Prostate gland (tissue), 2 donors: ENCODE results near the gene AK8. TPM values are rescaled to one million over a fixed set of nuclear protein-coding genes. Genes with fewer than 3 reads are reported as not detected.

Experiments
- DNase-seq: peaks from one replicate; pipeline ENCODE4 v3.0.0-alpha.2; 2019; ENCODE audit warnings: low spot score
- H3K27ac ChIP-seq, 2 donors: fragments of 200-600 bp; sonication (generic); 2 replicates each; pipeline ENCODE4 v1.5.1; 2017 to 2019
- H3K27me3 ChIP-seq: fragments of 200-600 bp; sonication (generic); replicated peaks from 2 replicates; pipeline ENCODE4 v1.5.1; 2019; ENCODE audit not compliant: insufficient read depth
- H3K36me3 ChIP-seq, 2 donors: fragments of 200-600 bp; sonication (generic); 1 replicate in 1 of 2; 2 replicates in 1 of 2; pipeline versions ENCODE4 v1.5.1 to v1.8.1; 2017 to 2019
- H3K4me1 ChIP-seq: fragments of 200-600 bp; sonication (generic); replicated peaks from 2 replicates; pipeline ENCODE4 v1.5.1; 2019
- H3K4me3 ChIP-seq, 2 donors: fragments of 200-600 bp; sonication (generic); 2 replicates each; pipeline ENCODE4 v1.5.1; 2017 to 2019
- H3K9me3 ChIP-seq: fragments of 200-600 bp; sonication (generic); 2 replicates; pipeline ENCODE4 v1.5.1; 2017
- CTCF ChIP-seq, 4 experiments: fragments of 200-600 bp in 2 of 4; fragments of 450-650 bp in 2 of 4; sonication (generic) in 2 of 4; IDR thresholded peaks; 1 replicate in 3 of 4; 2 replicates in 1 of 4; pipeline ENCODE4 v1.5.1; 2016 to 2019; ENCODE audit warnings: antibody characterized with exemption in 4 of 4, mild to moderate bottlenecking in 2 of 4, moderate library complexity in 2 of 4
- POLR2A ChIP-seq: fragments of 450-650 bp; IDR thresholded peaks from one replicate; pipeline ENCODE4 v1.6.1; 2016; ENCODE audit warnings: antibody characterized with exemption, mild to moderate bottlenecking
- POLR2AphosphoS5 ChIP-seq: sonication (generic); formaldehyde crosslinking; IDR thresholded peaks from one replicate; pipeline ENCODE4 v1.6.1; 2017; ENCODE audit warnings: antibody characterized with exemption
- WGBS: methylation state at CpG from one replicate; pipeline ENCODE4 v1.1.5; 2018; 5-methylcytosine and 5-hydroxymethylcytosine counted together
- intact Hi-C: fragments of 100-400 bp; cut with DNase I; formaldehyde crosslinking; loops from one replicate; pipeline ENCODE4 v1.14.2; 2022
- total RNA-seq, 2 donors: library from RNA; depleted of rRNA; stranded (reverse); fragments of >200 nt; gene quantifications; one replicate each; pipeline ENCODE4 v1.1.0, GENCODE V29; 2016

The AK8 gene
- total RNA-seq, 2 donors from 2014 or later = 3.3 to 4.1 TPM

GRCh38 chr9:132798817-132799790, 79.0 kb downstream of the AK8 start:
- no peak for TF ChIP-seq POLR2A
- peak; percentile 12 for TF ChIP-seq POLR2AphosphoS5
- TF ChIP-seq CTCF (IDR thresholded peaks at IDR 0.05) = peak in 2 of 4 experiments; percentile 10 to 22
- no peaks in the 10 kb centered on the region for H3K36me3 ChIP-seq
- no peaks in the 10 kb centered on the region for H3K27me3 ChIP-seq
- 59% methylated on average over 27 of the region's 27 CpGs for WGBS
- no peaks in the 10 kb centered on the region for H3K9me3 ChIP-seq
- intact Hi-C loops = loop anchor here (5.0 kb wide), 1 partner anchor 127 kb away; the partner anchor contains the start of gene GTF3C4
- H3K27ac ChIP-seq = peak overlapping the region; percentile 11 to 40
- H3K4me3 ChIP-seq = no peak overlapping the region
- H3K4me1 ChIP-seq = peaks cover 6% of the 10 kb centered on the region
- DNase-seq = peak; percentile 12

GRCh38 chr9:132797861-132798659, 80.0 kb downstream of the AK8 start:
- no peak overlapping the region for H3K4me3 ChIP-seq
- no peaks in the 10 kb centered on the region for H3K27me3 ChIP-seq
- peak overlapping the region; percentile 40 to 47 for H3K27ac ChIP-seq
- no peak for TF ChIP-seq POLR2A
- peak; percentile 22 for TF ChIP-seq POLR2AphosphoS5
- H3K9me3 ChIP-seq = no peaks in the 10 kb centered on the region
- H3K4me1 ChIP-seq = peaks cover 6% of the 10 kb centered on the region
- H3K36me3 ChIP-seq = no peaks in the 10 kb centered on the region
- DNase-seq = no peak
- WGBS = 67% methylated on average over 15 of the region's 15 CpGs
- intact Hi-C loops = loop anchor here (5.0 kb wide), 1 partner anchor 126 kb away; the partner anchor contains the start of gene GTF3C4

GRCh38 chr9:132795511-132796303, 82.4 kb downstream of the AK8 start:
- intact Hi-C loops = loop anchor here (5.0 kb wide), 1 partner anchor 123 kb away; the partner anchor contains the start of gene GTF3C4
- peaks cover 6% of the 10 kb centered on the region for H3K4me1 ChIP-seq
- H3K4me3 ChIP-seq = no peak overlapping the region
- no peaks in the 10 kb centered on the region for H3K27me3 ChIP-seq
- 87% methylated on average over 16 of the region's 16 CpGs for WGBS
- H3K36me3 ChIP-seq = no peaks in the 10 kb centered on the region
- H3K9me3 ChIP-seq = no peaks in the 10 kb centered on the region
- DNase-seq = no peak
- TF ChIP-seq POLR2AphosphoS5 (no peak), POLR2A (no peak), CTCF (IDR thresholded peaks at IDR 0.05) (no peak)
- no peak overlapping the region for H3K27ac ChIP-seq

- H3K9me3 ChIP-seq = no peaks in the 10 kb centered on the region
- DNase-seq = no peak
- no peak for TF ChIP-seq POLR2AphosphoS5
- no peak for TF ChIP-seq CTCF (IDR thresholded peaks at IDR 0.05)
- TF ChIP-seq POLR2A = no peak
- 14% methylated on average over 13 of the region's 13 CpGs for WGBS
- intact Hi-C loops = loop anchor here (5.0 kb wide), 1 partner anchor 123 kb away; the partner anchor contains the start of gene GTF3C4
- H3K4me1 ChIP-seq = peaks cover 6% of the 10 kb centered on the region
- H3K27me3 ChIP-seq = no peaks in the 10 kb centered on the region
- H3K27ac ChIP-seq = no peak overlapping the region
- H3K36me3 ChIP-seq = no peaks in the 10 kb centered on the region
- no peak overlapping the region for H3K4me3 ChIP-seq
Observed at GRCh38 chr9:132794730-132795380, 83.2 kb downstream of the AK8 start.
